Fibroblast of lung (primary cell): ENCODE data around the gene MAP3K3. TPM values are rescaled to one million over a fixed set of nuclear protein-coding genes. Genes with fewer than 3 reads are reported as not detected.

Source experiments
- DNase-seq, 2 donors: peaks; one replicate each; pipeline versions ENCODE4 v3.0.0 to v3.0.0-alpha.2; 2010; ENCODE audit warnings: low read depth in 2 of 2
- H2AFZ ChIP-seq: 2 replicates; pipeline ENCODE4 v1.5.1; 2012; ENCODE audit warnings: low read length, control low read depth, inconsistent platforms
- H3K27ac ChIP-seq: 2 replicates; pipeline ENCODE4 v1.5.1; 2011; ENCODE audit warnings: low read length, control low read depth; ENCODE audit not compliant: insufficient read depth
- H3K27me3 ChIP-seq: 2 replicates; pipeline ENCODE4 v1.5.1; 2011; ENCODE audit warnings: mild to moderate bottlenecking, low read length; ENCODE audit not compliant: control insufficient read depth, insufficient read depth
- H3K36me3 ChIP-seq: 2 replicates; pipeline ENCODE4 v1.5.1; 2011; ENCODE audit warnings: low read length; ENCODE audit not compliant: control insufficient read depth, insufficient read depth
- H3K4me1 ChIP-seq: 2 replicates; pipeline ENCODE4 v1.5.1; 2011; ENCODE audit warnings: low read length; ENCODE audit not compliant: control insufficient read depth, insufficient read depth; ENCODE audit errors: extremely low read depth
- H3K4me2 ChIP-seq: 2 replicates; pipeline ENCODE4 v1.5.1; 2011; ENCODE audit warnings: low read length, control low read depth; ENCODE audit not compliant: insufficient read depth; ENCODE audit errors: extremely low read depth
- H3K4me3 ChIP-seq, 4 experiments: fragments of 200-600 bp in 1 of 4; sonication (generic) in 1 of 4; replicated peaks in 1 of 4; 2 replicates each; pipeline ENCODE4 v1.5.1; 2011 to 2016; ENCODE audit warnings: low read length in 4 of 4, low read depth in 3 of 4, mild to moderate bottlenecking in 3 of 4, control low read depth in 2 of 4, inconsistent platforms in 1 of 4, mixed read lengths in 1 of 4; ENCODE audit not compliant: insufficient read depth in 1 of 4; ENCODE audit errors: control extremely low read depth in 1 of 4
- H3K79me2 ChIP-seq: 2 replicates; pipeline ENCODE4 v1.5.1; 2012; ENCODE audit warnings: mild to moderate bottlenecking, low read length, inconsistent platforms; ENCODE audit not compliant: control insufficient read depth, insufficient read depth
- H3K9ac ChIP-seq: 2 replicates; pipeline ENCODE4 v1.5.1; 2011; ENCODE audit warnings: mild to moderate bottlenecking, low read length, control low read depth; ENCODE audit not compliant: insufficient read depth
- H3K9me3 ChIP-seq: 2 replicates; pipeline ENCODE4 v1.5.1; 2012; ENCODE audit warnings: low read depth, low read length; ENCODE audit not compliant: control insufficient read depth, insufficient read depth
- H4K20me1 ChIP-seq: 2 replicates; pipeline ENCODE4 v1.5.1; 2011; ENCODE audit warnings: low read length; ENCODE audit not compliant: control insufficient read depth, insufficient read depth; ENCODE audit errors: extremely low read depth
- EZH2 ChIP-seq: IDR thresholded peaks from 2 replicates; pipeline ENCODE4 v1.5.1; 2012; ENCODE audit warnings: low read length, control low read depth, mild to moderate bottlenecking; ENCODE audit errors: missing control alignments
- polyA plus RNA-seq, 2 donors: library from polyadenylated mRNA; depleted of rRNA in 1 of 2; stranded (reverse) in 1 of 2; unstranded in 1 of 2; fragments of >200 nt; gene quantifications; 2 replicates each; pipeline ENCODE4 v1.2.1, GENCODE V29; 2011 to 2012; ENCODE audit warnings: missing spikeins in 1 of 2
- total RNA-seq: library from RNA; depleted of rRNA; stranded (reverse); fragments of >200 nt; gene quantifications from 2 replicates; pipeline ENCODE4 v1.2.1, GENCODE V29; 2014
- TF ChIP-seq, protein P1 (sequence below), 2 donors: IDR thresholded peaks in 1 of 2; conservative IDR thresholded peaks in 1 of 2; 1 replicate in 1 of 2; 2 replicates in 1 of 2; pipeline ENCODE4 v1.5.1; 2011 to 2012; ENCODE audit warnings: low read length in 2 of 2, control low read depth in 1 of 2, inconsistent platforms in 1 of 2, low read depth in 1 of 2, mild to moderate bottlenecking in 1 of 2

The MAP3K3 gene
- total and polyA plus RNA-seq, 2 donors (not counting 1 experiment from before 2014, with no cell fraction given) = 13.8 to 32.0 TPM

- no peaks in the 10 kb centered on the region for H4K20me1 ChIP-seq
- peak within 1 kb of the TSS; percentile 82 for H3K4me2 ChIP-seq
- TF ChIP-seq, protein P1, sequence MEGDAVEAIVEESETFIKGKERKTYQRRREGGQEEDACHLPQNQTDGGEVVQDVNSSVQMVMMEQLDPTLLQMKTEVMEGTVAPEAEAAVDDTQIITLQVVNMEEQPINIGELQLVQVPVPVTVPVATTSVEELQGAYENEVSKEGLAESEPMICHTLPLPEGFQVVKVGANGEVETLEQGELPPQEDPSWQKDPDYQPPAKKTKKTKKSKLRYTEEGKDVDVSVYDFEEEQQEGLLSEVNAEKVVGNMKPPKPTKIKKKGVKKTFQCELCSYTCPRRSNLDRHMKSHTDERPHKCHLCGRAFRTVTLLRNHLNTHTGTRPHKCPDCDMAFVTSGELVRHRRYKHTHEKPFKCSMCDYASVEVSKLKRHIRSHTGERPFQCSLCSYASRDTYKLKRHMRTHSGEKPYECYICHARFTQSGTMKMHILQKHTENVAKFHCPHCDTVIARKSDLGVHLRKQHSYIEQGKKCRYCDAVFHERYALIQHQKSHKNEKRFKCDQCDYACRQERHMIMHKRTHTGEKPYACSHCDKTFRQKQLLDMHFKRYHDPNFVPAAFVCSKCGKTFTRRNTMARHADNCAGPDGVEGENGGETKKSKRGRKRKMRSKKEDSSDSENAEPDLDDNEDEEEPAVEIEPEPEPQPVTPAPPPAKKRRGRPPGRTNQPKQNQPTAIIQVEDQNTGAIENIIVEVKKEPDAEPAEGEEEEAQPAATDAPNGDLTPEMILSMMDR (conservative IDR thresholded peaks at IDR 0.05 in 1 of 2, IDR thresholded peaks at IDR 0.05 in 1 of 2; ENCODE audit: low read depth in 1 of 2, low read length in 2 of 2) = no peak
- TF ChIP-seq EZH2 = no peak
- H3K27me3 ChIP-seq = no peaks in the 10 kb centered on the region
- H3K4me3 ChIP-seq = peak within 1 kb of the TSS; percentile 80 to 90 (median 90)
- peaks cover 10% of the 10 kb centered on the region for H3K79me2 ChIP-seq
- peak within 1 kb of the TSS; percentile 78 for H3K27ac ChIP-seq
- peak within 1 kb of the TSS; percentile 94 for H3K9ac ChIP-seq
- peaks cover 3% of the 10 kb centered on the region for H3K4me1 ChIP-seq
- peak within 1 kb of the TSS; percentile 91 for H2AFZ ChIP-seq
- H3K9me3 ChIP-seq = no peaks in the 10 kb centered on the region
- peaks cover under 1% of the 10 kb centered on the region for H3K36me3 ChIP-seq
- DNase-seq = peak; percentile 82 to 88
Measured at GRCh38 chr17:63600569-63601438, 21.4 kb upstream of the MAP3K3 start, which contains the start of gene TACO1. TSS of gene TACO1 (plus strand) at chr17:63600895. CDS start at chr17:63601084, 189 bp downstream.

DNA sequence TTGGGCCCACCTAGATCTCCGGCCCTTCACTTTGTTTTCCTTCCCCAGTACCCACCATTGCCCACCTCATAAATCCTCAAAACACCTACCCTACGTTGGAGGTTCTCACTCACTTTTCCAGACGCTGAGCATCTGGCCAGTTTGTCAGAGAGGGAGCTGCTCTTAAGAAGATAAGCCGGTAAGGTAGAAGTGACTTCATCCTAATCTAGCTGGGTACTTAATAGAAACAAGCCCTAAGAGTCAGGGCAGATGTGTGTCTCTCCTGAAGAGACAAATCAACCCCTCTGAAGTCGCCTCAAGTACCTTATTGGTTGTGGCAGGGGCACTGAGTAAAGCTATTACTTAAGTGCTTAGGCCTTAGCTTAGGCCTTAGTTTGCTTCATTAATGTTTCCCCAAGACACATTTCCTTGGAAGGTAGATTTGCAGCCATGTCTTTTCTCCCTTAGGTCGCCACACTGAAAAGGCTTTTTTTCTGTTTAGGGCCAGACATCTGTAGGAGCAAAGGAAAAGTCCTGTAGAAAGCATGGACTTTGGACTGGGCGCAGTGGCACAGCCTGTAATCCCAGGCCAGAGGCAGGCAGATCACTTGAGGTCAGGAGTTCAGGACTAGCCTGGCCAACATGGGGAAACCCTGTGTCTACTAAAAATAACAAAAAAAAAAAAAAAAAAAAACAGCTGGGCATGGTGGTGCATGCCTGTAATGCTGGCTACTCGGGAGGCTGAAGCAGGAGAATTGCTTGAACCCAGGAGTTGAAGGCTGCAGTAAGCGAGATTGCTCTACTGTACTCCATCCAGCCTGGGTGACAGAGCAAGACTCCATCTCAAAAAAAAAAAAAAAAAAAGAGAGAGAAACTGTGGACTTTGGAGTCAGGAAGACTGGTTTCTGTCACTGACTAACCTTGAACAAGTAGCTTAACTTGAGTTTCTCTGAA is 20.5 kb upstream of the MAP3K3 start:
- Histone ChIP-seq H3K27me3 (no peaks in the 10 kb centered on the region), H3K4me1 (peaks cover 3% of the 10 kb centered on the region), H3K9ac (peak overlapping the region; percentile 94), H3K4me2 (peak overlapping the region; percentile 80), H2AFZ (peak overlapping the region; percentile 88), H3K79me2 (peaks cover 10% of the 10 kb centered on the region), H4K20me1 (no peaks in the 10 kb centered on the region), H3K27ac (peak overlapping the region; percentile 78), H3K4me3 (peak overlapping the region; percentile 80 to 90 (median 90)), H3K9me3 (no peaks in the 10 kb centered on the region), H3K36me3 (peaks cover 2% of the 10 kb centered on the region)
- peak; percentile 23 to 29 for DNase-seq
- TF ChIP-seq, protein P1 (conservative IDR thresholded peaks at IDR 0.05 in 1 of 2, IDR thresholded peaks at IDR 0.05 in 1 of 2; ENCODE audit: low read depth in 1 of 2, low read length in 2 of 2) = no peak
- no peak for TF ChIP-seq EZH2
